AG08395 (cell line): ENCODE measurements around the gene IFI27.

Experiments
- DNase-seq: peaks from one replicate; pipeline ENCODE4 v3.0.0; 2012; ENCODE audit warnings: mixed read lengths, low spot score

Gene IFI27

DNA sequence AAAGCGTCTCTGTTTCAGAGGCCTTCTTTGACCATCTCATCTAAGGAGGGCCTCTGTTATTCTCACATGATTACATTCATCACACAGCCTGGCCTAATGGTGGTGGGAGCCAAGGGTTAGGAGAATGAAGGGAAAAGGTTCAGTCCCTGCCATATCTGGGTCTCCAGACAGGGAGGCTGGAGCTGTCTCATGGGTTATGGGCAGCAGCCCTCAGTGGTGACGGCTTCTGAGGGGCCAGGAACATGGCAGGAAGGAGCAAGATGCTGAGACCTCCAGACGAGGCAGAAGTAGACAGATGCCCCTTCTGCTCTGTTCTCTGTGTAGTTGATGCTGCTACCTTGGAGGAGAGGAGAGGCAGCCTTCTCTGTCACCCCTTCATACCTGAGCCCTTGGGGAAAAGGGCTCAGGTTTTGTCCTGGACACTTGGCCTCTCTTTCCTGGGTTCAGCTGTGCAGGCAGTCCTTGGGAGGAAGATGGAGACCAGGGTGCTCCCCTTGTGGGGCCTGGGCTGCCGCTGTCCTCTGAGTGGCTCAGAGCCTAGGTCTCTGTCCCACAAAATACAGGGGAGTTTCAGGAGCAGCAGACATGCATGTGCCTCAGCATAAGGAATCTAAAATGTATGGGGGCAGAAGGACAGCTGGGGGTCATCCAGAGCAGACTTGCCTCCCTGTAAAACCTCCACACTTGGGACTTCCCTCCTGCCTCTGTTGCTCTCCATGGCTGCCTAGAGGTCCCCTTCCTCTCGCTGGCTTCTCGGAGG is 15.3 kb downstream of the IFI27 start:
- no peak for DNase-seq

DNA sequence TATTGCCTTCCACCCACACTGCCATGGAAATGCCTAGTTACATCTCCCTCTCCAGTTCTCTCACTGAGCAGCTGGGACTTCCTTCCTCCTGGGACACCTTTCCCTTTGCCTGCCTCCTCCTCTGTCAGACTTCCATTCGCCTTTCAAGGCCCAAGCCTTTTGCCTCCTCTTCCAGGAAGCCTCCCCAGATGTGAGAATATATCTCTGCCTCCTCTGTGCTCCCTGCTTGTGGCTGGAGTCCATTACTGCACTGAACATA is 15.8 kb downstream of the IFI27 start:
- DNase-seq, result no peak

DNA sequence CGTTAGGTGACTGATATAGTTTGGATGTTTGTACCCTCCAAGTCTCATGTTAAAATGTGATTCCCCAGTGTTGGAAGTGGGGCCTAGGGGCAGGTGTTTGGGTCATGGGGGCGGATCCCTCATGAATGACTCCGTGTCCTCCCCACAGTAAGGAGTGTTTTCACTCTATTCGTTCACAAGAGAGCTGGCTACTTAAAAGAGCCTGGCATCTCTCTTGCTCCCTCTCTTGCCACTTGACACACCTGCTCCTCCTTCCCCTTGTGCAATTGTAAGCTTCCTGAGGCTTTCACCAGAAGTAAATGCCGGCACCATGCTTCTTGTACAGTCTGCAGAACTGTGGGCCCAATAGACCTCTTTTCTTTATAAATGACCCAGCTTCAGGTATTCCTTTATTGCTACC is 16.3 kb downstream of the IFI27 start:
- DNase-seq, result no peak

DNA sequence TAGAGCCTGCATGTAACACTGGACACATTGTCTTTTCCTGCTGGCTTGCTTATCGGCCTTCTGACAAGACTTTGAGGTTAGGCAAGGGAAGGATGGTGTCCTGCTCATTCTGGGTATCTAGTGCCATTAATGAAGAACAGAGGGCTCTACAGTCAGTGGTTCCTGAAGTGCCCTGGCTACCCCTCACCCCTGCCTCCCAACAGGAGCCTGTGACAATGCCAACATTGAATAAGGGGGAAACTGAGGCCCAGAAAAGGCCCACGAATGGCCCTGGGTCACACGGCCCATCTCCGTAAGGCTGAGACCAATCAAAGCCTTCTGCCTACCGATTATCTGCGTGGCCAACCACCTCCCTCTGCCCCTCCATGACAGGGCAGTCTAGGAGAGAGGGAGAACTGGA is 16.8 kb downstream of the IFI27 start:
- no peak for DNase-seq

DNA sequence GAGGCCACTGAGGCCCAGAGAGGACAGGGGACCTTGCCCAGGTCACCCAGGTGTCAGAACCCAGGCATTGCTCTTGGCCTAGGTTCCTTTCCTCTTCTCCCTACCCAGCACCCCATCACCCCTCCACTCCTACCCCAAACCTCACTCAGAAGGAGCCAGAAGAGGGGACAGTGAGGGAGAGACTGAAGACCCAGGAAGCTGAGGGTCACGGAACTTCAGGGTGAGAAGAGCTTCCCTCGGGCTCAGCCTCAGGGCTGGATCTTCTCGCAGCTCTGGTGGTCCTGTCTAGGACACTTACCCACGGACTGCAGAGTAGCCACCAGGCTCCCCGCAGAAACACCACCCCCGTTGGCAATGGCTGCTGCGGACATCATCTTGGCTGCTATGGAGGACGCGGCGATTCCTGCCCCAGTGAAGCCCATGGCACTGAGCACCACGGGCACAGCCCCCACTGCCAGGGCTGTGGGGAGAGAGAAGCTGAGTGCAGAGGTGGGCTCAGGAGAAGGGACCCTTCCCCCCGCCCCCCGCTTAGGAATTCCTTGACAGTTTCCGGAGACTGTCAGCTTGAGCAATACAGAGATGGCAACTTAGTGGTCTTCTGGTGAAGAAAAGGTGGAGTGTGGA is 17.8 kb downstream of the IFI27 start:
- no peak for DNase-seq

DNA sequence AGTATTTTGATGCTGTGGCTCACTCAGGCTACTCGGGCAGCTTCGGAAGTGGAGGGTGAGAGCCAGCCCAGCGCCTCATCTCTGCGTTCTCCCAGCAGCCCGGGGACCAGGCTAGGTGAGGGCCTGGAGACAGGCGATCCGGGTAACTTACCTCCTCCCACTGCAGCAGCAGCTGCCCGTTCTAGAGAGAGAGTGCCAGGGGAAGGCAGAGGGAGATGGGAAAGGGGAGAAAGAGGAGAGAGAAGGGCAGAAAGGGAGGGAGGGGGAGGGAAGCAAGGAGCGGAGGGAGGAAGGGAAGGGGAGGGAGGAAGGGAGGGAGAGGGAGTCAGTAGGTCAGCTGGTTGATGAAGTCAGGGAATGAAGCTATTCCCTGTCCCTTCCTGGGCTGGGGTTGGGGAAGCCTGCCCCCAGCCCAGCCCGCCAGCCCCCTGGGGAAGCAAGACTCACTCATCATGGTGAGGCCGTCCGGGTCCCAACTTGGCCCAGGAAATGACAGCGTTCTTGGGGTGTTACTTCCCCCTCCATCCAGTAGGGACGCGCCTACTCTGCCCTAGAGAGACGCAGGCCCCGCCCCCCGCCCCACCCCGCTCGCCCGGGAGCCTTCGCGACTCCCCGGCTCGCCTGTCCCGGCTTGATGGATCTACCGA is 18.7 kb downstream of the IFI27 start, which contains the start of gene IFI27L2:
TSS of gene IFI27L2 (minus strand) at position 494 of the 647 bp plus-strand sequence. CDS start at position 454, 40 bp downstream.
- DNase-seq, result peak; percentile 91

DNA sequence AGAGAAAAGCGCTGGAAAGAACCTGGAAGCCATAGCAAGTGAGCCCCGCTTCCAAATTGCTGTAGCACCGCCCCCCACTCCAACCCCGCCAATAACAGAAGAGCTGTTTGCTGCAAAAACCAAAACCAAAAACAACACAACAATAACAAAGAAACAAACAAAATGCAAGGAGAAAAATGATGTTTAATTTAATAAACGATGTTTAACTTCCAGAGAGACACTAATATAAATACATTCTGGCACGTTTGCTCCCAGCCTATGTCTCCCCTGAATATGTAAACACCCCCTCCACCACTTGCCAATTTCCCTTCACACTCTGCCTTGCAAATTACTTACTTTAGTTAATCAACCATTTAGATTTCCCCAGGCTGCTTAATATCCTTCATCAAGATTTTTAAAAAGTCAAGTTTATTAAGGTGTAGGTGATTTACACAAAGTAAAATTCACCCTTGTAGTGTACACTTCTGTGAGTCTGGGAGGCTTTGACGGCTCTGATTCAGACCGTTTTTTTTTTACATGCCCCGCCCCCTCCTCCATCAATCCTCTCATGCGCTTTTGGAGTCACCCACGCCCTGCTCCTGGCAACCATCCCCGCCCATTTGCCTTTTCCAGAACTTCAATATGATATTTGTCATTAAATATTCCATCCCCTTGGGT is 19.4 kb downstream of the IFI27 start:
- peak; percentile 41 for DNase-seq

DNA sequence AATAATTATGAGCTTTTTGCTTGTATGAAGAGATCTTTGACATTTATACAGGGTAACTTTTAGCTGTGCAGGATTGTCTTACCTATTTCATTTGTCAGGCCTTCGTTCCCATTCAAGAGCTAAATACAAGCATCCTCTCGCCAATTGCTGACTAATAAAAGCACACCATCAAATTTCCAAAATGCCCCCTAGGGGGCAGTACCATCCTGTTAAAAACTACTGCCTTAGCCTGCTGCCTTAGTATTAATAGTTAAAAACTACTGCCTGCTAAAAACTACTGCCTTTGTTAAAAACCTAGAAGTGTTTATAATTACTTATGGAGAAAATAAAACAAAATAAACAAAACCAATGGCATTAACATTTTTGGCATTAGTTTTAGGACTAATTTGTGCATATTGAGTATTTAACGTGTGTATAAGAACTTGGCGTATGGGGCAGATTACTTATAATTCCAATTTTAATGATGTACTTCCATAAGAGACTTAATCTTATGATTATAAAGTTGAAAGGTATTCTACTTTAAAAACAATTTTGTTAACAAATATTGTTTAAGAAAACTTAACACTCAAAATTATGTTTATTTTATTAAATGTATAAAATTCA is 21.9 kb downstream of the IFI27 start:
- peak; percentile 58 for DNase-seq

DNA sequence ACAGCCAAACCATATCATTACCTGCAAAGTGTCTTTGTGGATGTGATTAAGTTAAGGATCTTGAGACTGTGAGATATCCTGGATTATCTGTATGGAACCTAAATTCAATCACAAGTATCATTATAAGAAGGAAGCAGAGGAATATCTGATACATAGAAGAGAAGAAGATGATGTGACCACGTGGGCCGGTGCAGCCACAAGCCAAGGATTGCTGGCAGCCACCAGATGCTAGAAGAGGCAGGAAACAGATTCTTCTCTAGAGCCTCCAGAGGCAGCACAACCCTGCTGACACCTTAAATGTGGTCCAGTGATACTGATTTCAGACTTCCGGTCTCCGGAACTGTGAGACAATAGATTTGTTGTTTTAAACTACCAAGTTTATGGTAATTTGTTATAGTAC is 24.9 kb downstream of the IFI27 start:
- DNase-seq, result no peak

DNA sequence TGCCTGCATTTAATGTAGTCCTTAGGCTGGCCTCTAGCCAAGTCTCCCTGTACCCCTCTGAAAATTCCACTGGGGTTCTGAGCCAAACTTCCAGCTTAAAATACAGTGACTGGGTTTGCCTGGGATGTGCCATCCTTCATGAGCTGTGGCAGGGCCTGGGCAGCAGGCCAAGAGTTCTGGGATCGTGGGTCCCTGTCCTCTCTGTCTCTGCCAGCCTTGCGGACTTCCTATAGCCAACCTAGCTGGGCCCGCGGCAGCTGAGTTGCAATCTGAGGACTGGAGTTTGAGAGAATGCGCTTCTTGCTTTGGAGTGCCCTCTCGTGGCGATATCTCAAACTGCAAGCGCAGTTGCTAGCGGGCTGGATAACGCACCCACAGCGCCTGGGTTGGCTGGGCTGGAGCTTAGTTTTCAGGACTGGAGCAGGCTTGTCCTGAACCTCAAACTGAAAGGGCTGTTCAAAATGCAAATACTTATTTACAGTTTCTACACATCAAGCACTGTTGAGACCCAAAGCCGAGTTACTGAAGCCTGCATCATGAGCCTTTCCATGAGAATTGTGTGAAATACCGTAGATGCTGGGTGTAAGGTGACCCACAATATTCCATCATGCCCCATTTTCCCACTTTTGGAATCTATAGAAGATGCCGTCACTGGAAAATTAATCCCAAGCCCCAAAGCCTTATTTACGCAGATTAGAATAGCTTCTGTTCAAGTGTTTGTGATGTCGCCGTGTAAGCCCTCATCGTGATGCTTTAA is 26.2 kb downstream of the IFI27 start:
- peak; percentile 80 for DNase-seq

DNA sequence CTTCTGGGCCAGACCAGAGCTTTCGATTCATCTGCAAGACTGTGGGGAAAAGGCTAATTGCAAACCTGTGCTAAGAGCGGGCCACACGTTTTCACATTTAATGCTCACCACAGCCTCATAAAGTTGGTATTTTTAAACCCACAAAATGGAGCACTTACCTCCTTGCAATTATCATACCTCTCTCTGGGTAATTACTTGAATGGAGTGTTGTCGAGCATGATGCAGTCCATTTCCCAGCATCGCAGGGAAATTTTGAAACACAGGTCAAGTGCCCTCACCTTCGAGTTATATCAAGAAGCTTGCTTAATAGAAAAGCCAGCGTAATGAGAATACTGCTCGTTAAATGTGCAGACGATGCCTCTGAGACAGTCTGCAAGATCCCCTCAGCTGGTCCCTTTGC is 27.7 kb downstream of the IFI27 start:
- DNase-seq, result no peak

DNA sequence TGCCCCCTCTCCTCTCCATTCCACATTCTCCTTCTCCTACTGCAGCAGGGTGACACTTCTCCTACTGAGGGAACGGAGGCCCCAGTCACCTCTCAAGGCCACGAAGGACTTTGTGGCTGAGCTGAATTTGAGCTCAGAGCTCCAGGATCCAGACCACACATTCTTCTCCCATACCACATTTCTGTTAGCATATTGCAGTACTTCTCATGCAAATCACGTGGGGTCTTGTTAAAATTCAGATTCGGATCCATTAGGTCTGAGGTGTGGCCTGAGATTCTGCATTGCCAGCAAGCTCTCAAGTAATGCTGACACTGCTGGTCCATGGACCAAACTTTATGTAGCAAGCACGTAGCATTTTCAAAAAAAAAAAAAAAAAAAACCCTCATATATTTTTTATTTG is 28.5 kb downstream of the IFI27 start:
- DNase-seq, result no peak

DNA sequence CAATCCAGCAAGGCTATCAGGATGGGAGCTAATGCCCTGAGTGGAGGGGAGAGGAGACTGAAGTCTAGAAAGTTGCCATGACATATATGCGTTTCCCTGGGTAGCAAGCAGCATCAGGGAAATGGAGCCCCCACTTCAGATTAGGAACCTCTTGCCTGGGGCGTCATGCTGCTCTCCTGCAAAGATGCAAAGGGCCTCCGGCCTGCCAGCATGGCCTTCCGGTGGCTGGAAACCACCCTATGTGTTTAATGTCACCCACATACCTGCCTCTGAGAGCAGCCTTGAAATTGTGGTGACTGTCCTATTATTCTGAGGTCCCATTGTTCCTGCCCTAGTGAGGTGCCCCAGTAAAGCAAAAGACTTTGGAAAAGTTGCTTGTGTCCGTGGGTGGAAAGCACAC is 28.9 kb downstream of the IFI27 start:
- no peak for DNase-seq

DNA sequence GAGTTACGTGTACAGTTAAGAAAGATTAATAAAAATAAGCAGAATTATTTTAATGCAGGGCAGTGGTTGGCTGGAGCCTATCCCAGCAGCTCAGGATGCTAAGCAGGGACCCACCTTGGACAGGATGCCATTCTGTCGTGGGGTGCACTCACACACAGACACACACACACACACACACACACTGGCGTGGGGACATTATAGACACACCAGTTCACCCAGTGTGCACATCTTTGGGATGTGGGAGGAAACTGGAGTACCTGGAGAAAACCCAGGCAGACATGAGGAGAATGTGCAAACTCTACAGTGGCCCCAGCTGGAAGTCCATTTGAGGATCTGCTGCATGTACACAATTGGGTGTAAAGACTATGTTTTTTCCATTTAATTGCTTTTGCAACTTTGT is 31.7 kb downstream of the IFI27 start:
- DNase-seq, result no peak

DNA sequence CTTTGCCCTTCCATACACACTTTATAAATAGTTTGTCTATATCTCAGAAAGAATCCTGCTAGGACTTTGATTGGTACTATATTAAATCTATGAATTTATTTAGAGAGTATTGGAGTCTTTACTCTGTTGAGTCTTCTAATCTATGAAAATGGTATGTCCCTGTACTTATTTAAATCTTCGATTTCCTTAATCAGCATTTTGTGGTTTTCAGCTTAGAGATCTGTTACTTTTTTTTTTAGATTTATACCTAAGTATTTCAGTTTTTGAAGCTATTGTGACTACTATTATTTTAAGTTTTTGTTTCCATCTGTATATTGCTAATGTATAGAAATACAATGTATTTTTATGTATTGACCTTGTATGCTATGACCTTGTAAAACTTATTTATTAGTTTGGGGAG is 32.3 kb downstream of the IFI27 start:
- DNase-seq, result no peak

DNA sequence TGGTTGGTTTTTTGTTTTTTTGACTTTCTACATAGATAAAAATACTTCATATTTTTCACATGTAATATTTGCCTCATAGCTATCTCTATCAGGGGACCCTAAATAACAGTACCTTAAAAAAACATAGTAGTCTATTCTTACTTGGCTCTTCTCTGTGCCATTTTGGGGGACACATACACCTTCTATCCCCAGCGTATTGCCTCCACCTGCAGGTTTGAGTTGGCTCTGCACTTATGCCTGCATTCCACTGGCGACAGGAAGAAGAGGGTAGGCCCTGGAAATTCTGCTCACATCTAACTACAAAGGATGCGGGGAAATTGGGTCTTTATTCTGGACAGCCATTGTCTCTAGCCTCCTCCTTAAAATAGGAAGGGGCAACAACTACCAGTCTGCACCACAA is 32.7 kb downstream of the IFI27 start:
- no peak for DNase-seq

DNA sequence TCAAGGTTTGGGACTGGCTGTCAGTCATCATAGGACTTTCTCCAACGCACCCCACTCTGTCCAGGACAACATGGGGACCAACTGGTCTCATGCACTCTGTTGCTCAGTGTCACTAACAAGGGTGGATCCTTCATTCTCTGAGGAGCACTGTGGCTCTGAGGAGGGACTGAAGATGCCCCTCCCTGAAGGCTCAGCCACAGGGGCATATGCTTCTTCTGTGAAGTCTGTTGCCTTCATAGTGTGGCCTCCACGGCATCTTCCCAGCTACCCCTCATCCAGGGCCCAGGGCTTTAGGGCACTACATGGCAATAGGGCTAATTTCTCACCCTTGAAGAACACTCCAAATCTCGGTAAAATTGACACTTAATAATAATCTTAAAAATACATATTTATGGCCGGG is 33.2 kb downstream of the IFI27 start:
- no peak for DNase-seq

DNA sequence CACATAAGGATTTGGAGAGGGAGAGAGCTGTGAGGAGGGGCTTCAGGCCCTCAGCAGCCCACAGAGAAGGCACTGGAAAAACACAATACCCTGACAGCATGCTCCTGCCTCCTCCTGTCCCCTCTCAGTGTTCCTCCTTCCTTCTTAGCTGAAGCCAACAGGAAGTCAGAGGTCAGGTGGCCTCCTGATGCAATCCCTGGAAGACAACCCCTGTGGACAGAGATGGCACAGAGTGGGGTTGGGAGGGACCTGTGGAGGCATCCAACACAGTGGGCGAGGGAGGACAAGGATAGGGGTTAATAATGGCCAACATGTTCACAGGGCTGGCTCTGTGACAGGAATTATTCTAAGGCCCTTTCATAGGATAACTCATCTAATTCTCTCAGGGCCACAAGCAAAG is 34.2 kb downstream of the IFI27 start:
- DNase-seq, result no peak

DNA sequence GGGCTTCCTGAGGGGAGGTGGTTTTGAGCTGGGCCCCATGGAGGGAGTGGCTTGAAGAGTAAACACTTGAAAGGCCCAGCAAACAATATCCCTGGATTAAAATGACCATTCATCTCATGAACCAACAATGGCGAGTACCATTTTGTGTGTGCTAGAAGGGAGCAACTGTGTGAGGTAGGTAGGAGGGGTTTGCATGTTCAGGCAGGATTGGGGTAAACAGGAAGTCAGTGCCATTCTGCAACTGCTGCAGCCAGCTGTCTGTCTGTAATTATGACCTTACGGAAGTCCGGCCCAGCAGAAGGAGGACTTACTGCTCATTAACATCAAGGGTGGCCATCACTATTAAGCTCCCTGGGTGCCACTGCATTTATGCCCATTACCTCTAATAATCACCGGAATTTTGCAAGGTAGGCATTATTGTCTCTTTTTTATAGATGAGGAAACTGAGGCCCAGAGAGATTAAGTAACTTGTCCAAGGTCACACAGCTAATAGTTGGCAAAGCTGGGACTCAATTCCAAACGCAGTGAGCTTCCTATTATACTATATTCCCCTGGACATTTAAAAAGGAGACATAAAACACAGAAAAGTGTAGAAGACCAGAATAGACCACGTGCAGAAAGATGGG is 35.5 kb downstream of the IFI27 start:
- DNase-seq, result no peak

DNA sequence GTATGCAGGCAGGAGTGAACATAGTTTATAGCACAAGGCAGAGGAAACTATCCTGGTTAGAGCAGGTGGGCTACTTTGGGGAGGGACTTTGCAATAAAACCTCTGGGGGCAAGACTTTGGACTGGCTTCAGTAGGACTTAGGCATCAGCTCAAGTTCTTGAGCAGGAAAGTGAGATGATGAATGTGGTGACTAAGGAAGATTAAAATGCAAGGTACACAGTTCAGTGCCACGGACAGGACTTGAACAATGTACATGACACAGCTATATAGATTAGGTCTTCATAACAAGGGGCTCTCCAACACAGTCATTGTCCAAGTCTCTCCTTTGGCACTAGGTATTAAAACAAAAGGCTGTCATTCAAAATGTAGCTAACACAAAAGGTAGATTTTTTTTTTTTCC is 42.1 kb downstream of the IFI27 start:
- no peak for DNase-seq

DNA sequence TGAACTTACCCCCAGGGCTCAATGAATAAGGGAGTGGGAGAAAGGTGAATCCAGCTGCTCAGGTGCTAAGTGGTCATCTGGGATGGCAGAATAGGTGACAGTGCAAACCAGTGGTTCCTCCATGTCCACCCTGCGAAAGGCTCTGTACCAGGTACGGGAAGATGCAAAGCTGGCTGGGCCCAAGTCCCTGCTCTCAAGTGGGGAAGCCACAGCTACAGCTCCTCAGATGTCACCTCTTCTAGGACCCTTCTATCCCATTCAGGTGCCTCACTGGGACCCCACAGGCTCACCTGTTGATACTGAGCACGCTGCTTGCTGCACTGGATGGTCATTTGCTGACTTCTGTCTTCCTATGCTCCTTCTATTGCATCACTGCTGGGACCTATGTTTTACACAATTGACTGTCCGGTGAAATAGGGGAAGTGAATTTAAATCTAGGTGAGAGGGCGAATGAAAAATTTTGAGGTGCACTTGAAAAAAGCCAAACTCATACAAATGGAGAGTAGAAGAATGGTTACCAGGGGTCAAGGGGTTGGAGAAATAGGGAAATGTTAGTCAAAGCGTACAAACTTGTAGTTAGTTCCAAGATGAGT is 43.3 kb downstream of the IFI27 start:
- DNase-seq, result no peak
